Measurements from ENCODE around the gene LSAMP.
"Not testable (repeated sequence)": the region's sequence is repeated elsewhere in the genome, so short reads cannot be mapped to it uniquely, and the experiment has no call there.

The LSAMP gene

GRCh38 chr3:115823083-115823482, 622.2 kb downstream of the LSAMP start:
- no peak for DNase-seq

GRCh38 chr3:115822579-115822978, 622.7 kb downstream of the LSAMP start:
- no peak for DNase-seq

GRCh38 chr3:115819785-115820384, 625.4 kb downstream of the LSAMP start:
- DNase-seq, result no peak

GRCh38 chr3:115814778-115815380, 630.4 kb downstream of the LSAMP start:
- peak; percentile 89 for DNase-seq

GRCh38 chr3:115814006-115814405, 631.3 kb downstream of the LSAMP start:
- DNase-seq, result no peak

GRCh38 chr3:115808816-115809215, 636.5 kb downstream of the LSAMP start:
- no peak for DNase-seq

- no peak for DNase-seq
Observed at GRCh38 chr3:115808244-115808643, 637.0 kb downstream of the LSAMP start.

- DNase-seq, result no peak
Observed at GRCh38 chr3:115806501-115806900, 638.8 kb downstream of the LSAMP start.

GRCh38 chr3:115805520-115805919, 639.8 kb downstream of the LSAMP start:
- DNase-seq, result no peak

- no peak for DNase-seq
Observed at GRCh38 chr3:115804713-115805119, 640.6 kb downstream of the LSAMP start.

GRCh38 chr3:115804200-115804599, 641.1 kb downstream of the LSAMP start:
- DNase-seq, result no peak

GRCh38 chr3:115803661-115804060, 641.6 kb downstream of the LSAMP start:
- DNase-seq, result no peak

GRCh38 chr3:115800489-115801075, 644.7 kb downstream of the LSAMP start:
- no peak for DNase-seq

GRCh38 chr3:115800065-115800464, 645.2 kb downstream of the LSAMP start:
- DNase-seq, result not testable (repeated sequence)

GRCh38 chr3:115792206-115792955, 652.9 kb downstream of the LSAMP start:
- peak; percentile 70 for DNase-seq

- DNase-seq, result not testable (repeated sequence)
Observed at GRCh38 chr3:115791271-115792153, 653.8 kb downstream of the LSAMP start.

GRCh38 chr3:115790759-115791158, 654.5 kb downstream of the LSAMP start:
- DNase-seq, result peak; percentile 70

GRCh38 chr3:115789481-115789880, 655.8 kb downstream of the LSAMP start:
- no peak for DNase-seq

- no peak for DNase-seq
Observed at GRCh38 chr3:115788921-115789470, 656.3 kb downstream of the LSAMP start.

GRCh38 chr3:115787818-115788217, 657.5 kb downstream of the LSAMP start:
- DNase-seq, result no peak

- no peak for DNase-seq
Observed at GRCh38 chr3:115785782-115786181, 659.5 kb downstream of the LSAMP start.

Data from activated CD8-positive, alpha-beta memory T cell treated with anti-CD3 and anti-CD28 coated beads for 24 hours (primary cell).